Ramos (cell line): ENCODE measurements around the gene SNX30.
"Not testable (repeated sequence)": the region's sequence is repeated elsewhere in the genome, so short reads cannot be mapped to it uniquely, and the experiment has no call there.

ENCODE experiments used
- in situ Hi-C: fragments of 300-500 bp; cut with MboI; formaldehyde crosslinking; loops from one replicate; pipeline ENCODE4 v1.14.3; 2022; ENCODE audit warnings: low sequenced_read_pairs; ENCODE audit not compliant: unreplicated experiment

Gene SNX30

DNA sequence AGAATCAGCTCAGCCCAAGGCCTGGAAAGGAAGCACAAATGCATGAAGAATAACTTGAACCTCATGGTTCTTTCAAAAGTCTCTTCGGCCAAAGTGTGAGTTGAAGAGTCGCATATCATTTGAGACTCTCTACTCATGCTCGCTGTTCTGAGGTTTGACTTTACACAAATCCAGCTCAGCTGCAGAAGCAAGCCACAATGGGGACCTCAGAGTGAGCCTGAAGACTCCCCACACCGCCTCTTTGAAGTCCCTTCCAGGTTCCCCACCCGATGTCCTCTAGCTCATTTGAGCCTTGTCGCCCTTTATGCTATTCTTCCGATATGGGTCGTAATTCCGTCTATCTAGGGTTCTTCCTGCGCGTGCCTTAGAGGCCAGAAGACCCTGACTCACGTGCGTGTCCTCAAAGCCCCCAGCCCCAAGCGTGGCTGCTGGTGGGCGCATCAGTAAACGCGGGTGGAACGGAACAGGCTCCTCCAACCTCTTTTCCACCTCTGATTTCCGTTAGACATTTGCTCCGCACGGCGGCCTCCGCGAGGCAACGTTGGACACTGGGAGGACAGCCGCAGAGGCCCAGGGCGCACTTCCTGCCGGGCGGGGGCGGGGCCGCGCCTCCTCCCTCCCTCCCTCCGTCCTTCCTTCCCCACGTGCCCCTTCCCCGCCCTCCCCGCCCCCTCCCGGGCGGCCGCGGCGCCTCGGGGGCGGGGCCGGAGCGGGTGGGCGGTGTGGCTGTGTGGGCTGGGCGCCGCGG, at the start of gene SNX30:
SNX30 (plus strand) TSS at position 745 of the 748 bp plus-strand sequence. CDS start 242 bp downstream, outside the sequence.
- in situ Hi-C loops, result no loop called here

DNA sequence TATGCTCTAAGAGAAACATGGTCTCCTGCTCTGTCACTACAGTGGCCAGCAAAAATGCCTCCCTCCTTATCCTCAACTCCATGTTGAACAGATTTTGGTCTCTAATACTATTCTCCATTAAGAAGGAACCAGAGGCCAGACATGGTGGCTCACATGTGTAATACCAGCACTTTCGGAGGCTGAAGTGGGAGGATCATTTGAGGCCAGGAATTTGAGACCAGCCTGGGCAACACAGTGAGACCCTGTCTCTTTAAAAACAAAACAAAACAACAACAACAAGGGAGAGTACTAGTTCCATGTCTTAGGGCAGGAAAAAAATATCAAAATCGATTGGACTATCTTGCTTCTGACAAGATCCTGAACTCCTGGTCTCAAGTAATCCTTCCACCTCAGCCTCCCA, 47.3 kb upstream of the SNX30 start:
- in situ Hi-C loops, result no loop called here

DNA sequence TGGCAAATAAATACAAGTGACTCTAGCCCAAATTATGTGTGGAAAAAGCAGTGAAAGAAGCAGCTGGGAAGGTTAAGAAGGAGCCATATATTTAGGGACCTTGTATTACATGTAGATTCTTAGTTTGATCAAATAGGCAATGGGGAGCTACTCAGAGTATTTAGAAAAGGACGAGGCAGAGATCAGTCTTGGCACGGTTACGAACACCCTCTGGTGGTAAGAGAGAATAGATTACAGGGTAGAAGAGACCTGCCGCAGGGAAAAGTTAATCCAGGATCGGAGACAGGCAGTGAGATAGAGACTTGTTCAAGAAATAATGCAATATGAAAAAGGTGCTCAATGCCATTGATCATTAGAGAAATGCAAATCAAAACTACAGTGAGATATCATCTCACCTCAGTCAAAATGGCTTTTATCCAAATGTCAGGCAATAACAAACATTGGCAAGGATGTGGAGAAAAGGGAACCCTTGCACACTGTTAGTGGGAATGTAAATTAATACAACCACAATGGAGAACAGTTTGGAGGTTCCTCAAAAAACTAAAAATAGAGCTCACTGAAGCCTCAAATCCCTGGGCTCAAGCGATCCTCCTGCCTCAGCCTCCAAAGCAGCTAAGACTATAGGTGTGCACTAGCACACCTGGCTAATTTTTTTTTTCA, 44.7 kb upstream of the SNX30 start:
- in situ Hi-C loops, result no loop called here

- in situ Hi-C loops, result no loop called here
Measured at GRCh38 chr9:112711050-112711689, 39.4 kb upstream of the SNX30 start.

DNA sequence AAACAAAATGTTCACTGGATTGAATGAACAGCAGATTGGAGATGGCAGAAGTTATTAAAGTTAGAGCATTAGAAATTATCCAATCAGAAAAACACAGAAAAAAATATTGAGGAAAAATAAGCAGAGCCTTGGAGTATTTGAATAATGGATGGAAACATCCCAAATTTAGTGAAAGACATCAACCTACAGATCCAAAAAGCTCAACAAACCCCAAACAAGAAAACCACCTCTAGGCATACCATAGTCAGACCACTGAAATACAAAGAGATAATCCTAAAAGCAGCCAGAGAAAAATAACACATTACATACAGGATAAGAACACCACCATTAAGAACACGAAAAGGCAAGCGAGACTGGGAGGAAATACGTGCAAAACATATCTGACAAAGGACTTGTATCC, 37.9 kb upstream of the SNX30 start:
- in situ Hi-C loops, result no loop called here

DNA sequence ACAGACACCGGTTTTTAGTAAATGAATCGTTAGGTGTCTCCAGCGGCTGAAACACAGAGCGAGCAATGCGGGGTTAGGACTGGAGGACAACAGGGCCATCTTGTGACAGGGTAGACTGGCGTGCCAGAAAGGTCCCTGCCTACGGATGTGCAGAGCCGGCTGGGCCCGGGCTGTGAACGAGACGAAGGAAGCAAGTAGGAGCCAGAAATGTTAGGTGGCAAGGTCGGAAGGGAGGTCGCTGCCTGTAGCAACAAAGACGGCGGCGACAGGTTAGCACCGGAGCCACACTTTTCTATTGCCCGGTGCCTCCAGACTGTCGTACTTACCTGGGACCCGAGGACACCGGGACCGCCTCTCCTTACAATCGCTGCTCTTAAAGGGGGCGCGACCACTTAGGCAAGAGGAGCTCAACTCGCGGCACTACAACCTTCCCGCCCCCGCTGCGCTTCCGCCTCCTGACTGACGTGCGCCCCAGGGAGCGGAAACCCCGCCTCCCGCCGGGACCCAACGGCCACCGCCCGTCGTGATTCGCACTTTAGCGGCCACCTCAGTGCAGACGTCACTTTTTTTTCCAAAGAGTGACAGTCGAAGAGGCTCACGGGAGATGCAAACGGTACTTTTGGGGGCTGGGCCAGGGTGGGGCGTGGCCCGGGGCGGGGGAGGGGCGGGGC, 32.8 kb upstream of the SNX30 start, which contains the start of gene INIP:
INIP (minus strand) TSS at position 457 of the 671 bp plus-strand sequence. CDS start 1,632 bp downstream, outside the sequence.
- in situ Hi-C loops, result no loop called here

DNA sequence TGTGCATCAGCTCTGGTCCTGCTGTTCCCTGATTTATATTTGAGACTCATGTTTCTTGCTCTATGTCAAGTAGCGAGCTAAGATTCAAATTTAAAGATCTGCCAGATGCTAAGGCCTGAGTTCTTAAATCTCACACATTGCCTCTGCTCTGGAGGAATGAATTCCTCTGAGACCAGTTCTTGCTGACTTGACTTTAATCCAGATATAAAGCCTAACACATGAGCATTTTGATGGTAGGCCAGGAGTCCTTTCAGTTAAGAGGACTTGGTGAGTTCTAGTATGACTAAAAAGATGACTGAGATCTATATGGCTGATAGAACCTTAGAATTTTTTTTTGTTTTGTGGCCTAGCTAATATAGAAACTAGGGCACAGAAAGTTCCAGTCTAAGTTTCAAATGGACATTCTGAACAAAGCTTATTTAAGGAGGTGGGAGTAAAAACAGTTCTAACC, 31.3 kb upstream of the SNX30 start:
- in situ Hi-C loops, result no loop called here

DNA sequence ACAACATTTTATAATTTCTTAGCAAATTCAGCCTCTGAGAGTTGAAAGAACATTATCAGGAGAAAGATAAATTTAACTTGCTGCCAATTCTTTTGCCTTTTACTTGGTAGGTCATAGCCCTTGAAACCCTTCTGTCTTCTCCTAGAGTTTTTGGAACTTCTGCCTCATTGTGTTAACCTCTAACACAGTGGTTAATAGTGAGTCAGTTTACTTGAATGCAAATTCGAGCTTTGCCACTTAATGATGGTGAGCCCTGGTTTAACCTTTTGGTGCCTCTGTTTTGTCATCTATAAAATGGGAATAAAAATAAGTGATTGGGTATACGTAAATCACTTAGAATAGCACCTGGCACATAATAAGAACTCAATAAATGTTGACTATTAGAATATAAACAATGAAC, 30.9 kb upstream of the SNX30 start:
- in situ Hi-C loops, result no loop called here

GRCh38 chr9:112720113-112720780, 30.3 kb upstream of the SNX30 start:
- in situ Hi-C loops, result no loop called here

DNA sequence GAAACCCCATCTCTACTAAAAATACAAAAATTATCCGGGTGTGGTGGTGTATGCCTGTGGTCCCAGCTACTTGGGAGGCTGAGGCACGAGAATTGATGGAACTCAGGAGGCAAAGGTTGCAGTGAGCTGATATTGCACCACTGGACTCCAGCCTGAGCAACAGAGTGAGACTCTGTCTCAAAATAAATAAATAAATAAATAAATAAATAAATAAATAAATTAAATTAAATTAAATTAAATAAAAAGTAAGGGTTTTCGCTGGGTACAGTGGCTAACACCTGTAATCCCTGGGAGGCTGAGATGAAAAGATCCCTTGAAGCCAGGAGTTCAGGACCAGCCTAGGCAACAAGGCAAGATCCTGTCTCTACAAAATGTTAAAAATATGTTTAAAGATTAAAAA, 27.8 kb upstream of the SNX30 start:
- in situ Hi-C loops, result not testable (repeated sequence)

GRCh38 chr9:112725961-112726360, 24.6 kb upstream of the SNX30 start:
- in situ Hi-C loops, result no loop called here

GRCh38 chr9:112726428-112726827, 24.1 kb upstream of the SNX30 start:
- in situ Hi-C loops, result no loop called here

- in situ Hi-C loops, result no loop called here
Measured at GRCh38 chr9:112728401-112728800, 22.2 kb upstream of the SNX30 start.

GRCh38 chr9:112731971-112732370, 18.6 kb upstream of the SNX30 start:
- in situ Hi-C loops, result no loop called here

GRCh38 chr9:112734892-112735291, 15.7 kb upstream of the SNX30 start:
- in situ Hi-C loops, result no loop called here

GRCh38 chr9:112743216-112743836, 7.2 kb upstream of the SNX30 start:
- in situ Hi-C loops, result no loop called here

DNA sequence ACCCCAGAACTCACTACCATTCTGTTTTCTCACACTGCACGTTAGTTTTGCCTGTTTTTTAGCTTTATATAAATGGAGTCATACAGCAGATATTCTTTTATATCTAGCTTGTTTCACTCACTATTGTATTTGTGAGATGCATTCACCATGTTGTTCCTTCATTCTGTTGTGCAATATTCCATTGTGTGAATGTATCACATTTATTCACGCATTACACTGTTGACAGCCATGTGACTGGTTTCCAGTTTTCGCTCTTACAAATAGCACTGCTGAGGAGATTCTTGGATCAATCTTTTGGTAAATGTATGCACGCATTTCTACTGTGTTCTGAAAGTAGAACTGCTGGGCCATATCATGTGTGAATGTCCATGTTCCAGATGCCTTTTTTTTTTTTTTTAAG, 6.4 kb upstream of the SNX30 start:
- in situ Hi-C loops, result no loop called here

GRCh38 chr9:112747094-112747493, 3.5 kb upstream of the SNX30 start:
- in situ Hi-C loops, result no loop called here

- in situ Hi-C loops, result no loop called here
Measured at GRCh38 chr9:112750764-112751055, 150 bp downstream of the SNX30 start.
